Stomach (tissue), 4 donors: ENCODE results near the gene DCUN1D5.
A peak's percentile ranks its signal among the peaks of the same experiment; 100 is the strongest.

Source experiments
- EP300 ChIP-seq: sonication (generic); formaldehyde crosslinking; IDR thresholded peaks from one replicate; pipeline ENCODE4 v1.6.1; 2017; ENCODE audit warnings: antibody characterized with exemption
- POLR2A ChIP-seq, 4 donors: fragments of 450-650 bp; IDR thresholded peaks; one replicate each; pipeline ENCODE4 v1.6.1; 2016; ENCODE audit warnings: antibody characterized with exemption in 4 of 4, control low read depth in 2 of 4, mild to moderate bottlenecking in 1 of 4, moderate library complexity in 1 of 4
- TF ChIP-seq, protein P1 (sequence below), 7 experiments: fragments of 450-650 bp in 4 of 7; fragments of 200-600 bp in 3 of 7; sonication (generic) in 3 of 7; IDR thresholded peaks; one replicate each; pipeline ENCODE4 v1.5.1; 2016 to 2019; ENCODE audit warnings: antibody characterized with exemption in 7 of 7, control low read depth in 2 of 7, mild to moderate bottlenecking in 1 of 7

DNA sequence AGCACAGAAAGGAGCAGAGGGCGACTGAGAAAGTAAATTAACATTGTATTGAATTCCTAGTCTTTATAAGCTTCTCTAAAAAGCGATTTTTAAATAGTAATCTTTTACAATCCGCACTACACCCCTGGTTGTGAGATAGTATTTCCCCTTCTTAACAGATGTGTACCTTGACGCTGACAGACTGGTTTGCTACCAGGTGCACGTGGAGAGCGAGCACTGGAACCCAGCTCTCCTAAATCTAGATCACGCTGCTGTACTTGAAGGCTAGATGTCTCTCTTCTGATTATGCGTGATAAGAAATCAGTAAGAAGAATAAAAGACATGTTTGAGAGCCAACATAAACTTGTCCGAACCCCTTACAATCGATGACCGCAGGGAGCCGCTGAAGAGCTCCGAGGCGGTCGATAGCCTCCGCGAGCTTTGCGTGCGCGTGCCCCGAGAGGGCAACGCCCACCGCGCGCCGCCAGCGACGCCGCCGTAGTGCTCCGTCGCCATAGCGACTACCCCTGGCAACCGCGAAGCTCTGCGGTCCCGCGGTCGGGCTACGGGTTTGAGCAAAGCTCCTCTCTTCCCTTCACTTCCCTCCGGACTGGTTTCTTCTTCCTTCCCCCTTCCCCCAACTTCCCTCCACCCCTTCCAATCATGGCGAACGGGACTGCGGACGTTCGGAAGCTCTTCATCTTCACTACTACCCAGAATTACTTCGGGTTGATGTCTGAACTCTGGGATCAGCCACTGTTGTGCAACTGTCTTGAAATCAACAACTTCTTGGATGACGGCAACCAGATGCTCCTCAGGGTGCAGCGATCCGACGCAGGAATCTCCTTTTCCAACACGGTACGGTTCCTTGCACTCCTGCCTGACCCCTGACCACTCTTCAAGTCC lies 17.2 kb upstream of the DCUN1D5 start, which contains the start of gene DYNC2H1:
- TF ChIP-seq, protein P1, sequence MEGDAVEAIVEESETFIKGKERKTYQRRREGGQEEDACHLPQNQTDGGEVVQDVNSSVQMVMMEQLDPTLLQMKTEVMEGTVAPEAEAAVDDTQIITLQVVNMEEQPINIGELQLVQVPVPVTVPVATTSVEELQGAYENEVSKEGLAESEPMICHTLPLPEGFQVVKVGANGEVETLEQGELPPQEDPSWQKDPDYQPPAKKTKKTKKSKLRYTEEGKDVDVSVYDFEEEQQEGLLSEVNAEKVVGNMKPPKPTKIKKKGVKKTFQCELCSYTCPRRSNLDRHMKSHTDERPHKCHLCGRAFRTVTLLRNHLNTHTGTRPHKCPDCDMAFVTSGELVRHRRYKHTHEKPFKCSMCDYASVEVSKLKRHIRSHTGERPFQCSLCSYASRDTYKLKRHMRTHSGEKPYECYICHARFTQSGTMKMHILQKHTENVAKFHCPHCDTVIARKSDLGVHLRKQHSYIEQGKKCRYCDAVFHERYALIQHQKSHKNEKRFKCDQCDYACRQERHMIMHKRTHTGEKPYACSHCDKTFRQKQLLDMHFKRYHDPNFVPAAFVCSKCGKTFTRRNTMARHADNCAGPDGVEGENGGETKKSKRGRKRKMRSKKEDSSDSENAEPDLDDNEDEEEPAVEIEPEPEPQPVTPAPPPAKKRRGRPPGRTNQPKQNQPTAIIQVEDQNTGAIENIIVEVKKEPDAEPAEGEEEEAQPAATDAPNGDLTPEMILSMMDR (IDR thresholded peaks at IDR 0.05) = peak in 5 of 7 experiments; percentile 24 to 46 (median 37)
- TF ChIP-seq POLR2A (IDR thresholded peaks at IDR 0.05) (no peak), EP300 (no peak)
